IMR-90 (cell line): ENCODE data around the gene MRPL11. TPM values are rescaled to one million over a fixed set of nuclear protein-coding genes. Genes with fewer than 3 reads are reported as not detected.

Source experiments
- ATAC-seq: fragments of 200-7000 bp; cut with Tn5 transposase; 2 replicates; pipeline ENCODE4 v1.9.1; 2020; ENCODE audit warnings: low read depth, mild to moderate bottlenecking, moderate library complexity
- BruUV-seq: library from RNA; stranded (reverse); fragments of 400-500 nt; replicated peaks from 2 replicates; lab custom pipeline; 2021; lab: Mats Ljungman, UMichigan
- CTCF ChIA-PET: fragments of 300-600 bp; formaldehyde crosslinking; extraction: SDS; loops from one replicate; lab custom pipeline; 2021; ENCODE audit warnings: antibody characterized with exemption; lab: Yijun Ruan, JAX
- POLR2A ChIA-PET: fragments of 300-600 bp; sonication (Branson Sonifier 250); formaldehyde crosslinking; loops from one replicate; lab custom pipeline; 2022; ENCODE audit warnings: antibody characterized with exemption; ENCODE audit not compliant: unreplicated experiment; lab: Charles Lee
- DNase-seq: peaks from one replicate; pipeline ENCODE4 v3.0.0; 2013
- H2AFZ ChIP-seq: replicated peaks from 2 replicates; pipeline ENCODE3; 2013; ENCODE audit warnings: low read length, mild to moderate bottlenecking; ENCODE audit not compliant: poor library complexity
- H2AK5ac ChIP-seq: 2 replicates; pipeline ENCODE4 v1.6.1; 2013; ENCODE audit warnings: low read depth, low read length, inconsistent platforms
- H2AK9ac ChIP-seq: replicated peaks from 2 replicates; pipeline ENCODE3; 2013; ENCODE audit warnings: mild to moderate bottlenecking, low read depth, low read length, moderate library complexity; ENCODE audit not compliant: poor library complexity
- H2BK120ac ChIP-seq: 2 replicates; pipeline ENCODE4 v1.6.1; 2013; ENCODE audit warnings: low read depth, low read length, inconsistent platforms
- H2BK15ac ChIP-seq: 3 replicates; pipeline ENCODE4 v1.6.1; 2013; ENCODE audit warnings: low read depth, low read length, inconsistent platforms
- H2BK20ac ChIP-seq: 2 replicates; pipeline ENCODE4 v1.6.1; 2013; ENCODE audit warnings: low read depth, mild to moderate bottlenecking, inconsistent platforms, low read length, moderate library complexity
- H2BK5ac ChIP-seq: 2 replicates; pipeline ENCODE4 v1.6.1; 2013; ENCODE audit warnings: mild to moderate bottlenecking, low read depth, low read length, inconsistent platforms; ENCODE audit not compliant: poor library complexity, severe bottlenecking
- H3K14ac ChIP-seq: replicated peaks from 2 replicates; pipeline ENCODE4 v1.6.1; 2013; ENCODE audit warnings: low read depth, low read length, inconsistent platforms
- H3K18ac ChIP-seq: 2 replicates; pipeline ENCODE4 v1.6.1; 2013; ENCODE audit warnings: low read depth, low read length, control low read depth
- H3K23ac ChIP-seq: 2 replicates; pipeline ENCODE4 v1.6.1; 2013; ENCODE audit warnings: low read depth, low read length, inconsistent platforms
- H3K27ac ChIP-seq: 2 replicates; pipeline ENCODE4 v1.5.1; 2013; ENCODE audit warnings: mild to moderate bottlenecking, control low read depth, low read length; ENCODE audit not compliant: insufficient read depth
- H3K27me3 ChIP-seq: 2 replicates; pipeline ENCODE4 v1.6.1; 2013; ENCODE audit warnings: low read length; ENCODE audit not compliant: control insufficient read depth, insufficient read depth
- H3K36me3 ChIP-seq: 2 replicates; pipeline ENCODE4 v1.6.1; 2013; ENCODE audit warnings: low read length, mixed read lengths; ENCODE audit not compliant: control insufficient read depth, insufficient read depth
- H3K4ac ChIP-seq: 2 replicates; pipeline ENCODE4 v1.6.1; 2013; ENCODE audit warnings: low read depth, low read length, inconsistent platforms
- H3K4me1 ChIP-seq: 2 replicates; pipeline ENCODE4 v1.6.1; 2013; ENCODE audit warnings: low read length, mixed read lengths; ENCODE audit not compliant: control insufficient read depth, insufficient read depth
- H3K4me2 ChIP-seq: 2 replicates; pipeline ENCODE4 v1.6.1; 2013; ENCODE audit warnings: low read depth, mild to moderate bottlenecking, control low read depth, low read length, moderate library complexity
- H3K4me3 ChIP-seq: 2 replicates; pipeline ENCODE4 v1.5.1; 2013; ENCODE audit warnings: low read depth, mild to moderate bottlenecking, control low read depth, low read length, moderate library complexity; ENCODE audit not compliant: insufficient read depth
- H3K56ac ChIP-seq: 2 replicates; pipeline ENCODE4 v1.6.1; 2013; ENCODE audit warnings: low read length, inconsistent platforms; ENCODE audit not compliant: insufficient read depth; ENCODE audit errors: extremely low read depth
- H3K79me1 ChIP-seq, 2 experiments: 2 replicates each; pipeline ENCODE4 v1.6.1; 2013; ENCODE audit warnings: low read length in 2 of 2, inconsistent platforms in 1 of 2, low read depth in 1 of 2
- H3K9ac ChIP-seq: 2 replicates; pipeline ENCODE4 v1.6.1; 2013; ENCODE audit warnings: low read depth, low read length, control low read depth
- H3K9me1 ChIP-seq: 2 replicates; pipeline ENCODE4 v1.6.1; 2013; ENCODE audit warnings: low read length, inconsistent platforms; ENCODE audit not compliant: insufficient read depth
- H3K9me3 ChIP-seq: 2 replicates; pipeline ENCODE4 v1.6.1; 2013; ENCODE audit warnings: low read length; ENCODE audit not compliant: control insufficient read depth, insufficient read depth
- H4K20me1 ChIP-seq: 2 replicates; pipeline ENCODE4 v1.6.1; 2013; ENCODE audit warnings: low read length, inconsistent platforms; ENCODE audit not compliant: insufficient read depth
- H4K5ac ChIP-seq: 2 replicates; pipeline ENCODE4 v1.6.1; 2013; ENCODE audit warnings: mild to moderate bottlenecking, low read depth, low read length, control low read depth
- H4K8ac ChIP-seq, 2 experiments: 2 replicates each; pipeline ENCODE4 v1.6.1; 2013; ENCODE audit warnings: low read depth in 2 of 2, low read length in 2 of 2, control low read depth in 1 of 2, inconsistent platforms in 1 of 2
- H4K91ac ChIP-seq: 2 replicates; pipeline ENCODE4 v1.6.1; 2013; ENCODE audit warnings: low read depth, low read length, inconsistent platforms; ENCODE audit not compliant: insufficient read depth
- BHLHE40 ChIP-seq: fragments of 150-350 bp; IDR thresholded peaks from 2 replicates; pipeline ENCODE4 v1.6.1; 2016; ENCODE audit warnings: mild to moderate bottlenecking, low read depth, low read length
- CEBPB ChIP-seq: IDR thresholded peaks from 2 replicates; pipeline ENCODE4 v1.6.1; 2012; ENCODE audit warnings: low read depth, low read length, improper control_type of control experiment
- CHD1 ChIP-seq: IDR thresholded peaks from 2 replicates; pipeline ENCODE4 v1.6.1; 2012; ENCODE audit warnings: low read depth, low read length, improper control_type of control experiment
- FOS ChIP-seq: fragments of 150-350 bp; IDR thresholded peaks from 2 replicates; pipeline ENCODE4 v1.6.1; 2016; ENCODE audit warnings: low read depth, low read length
- MAFK ChIP-seq: IDR thresholded peaks from 2 replicates; pipeline ENCODE4 v1.6.1; 2012; ENCODE audit warnings: low read depth, low read length, improper control_type of control experiment
- MAZ ChIP-seq: IDR thresholded peaks from 2 replicates; pipeline ENCODE4 v1.6.1; 2012; ENCODE audit warnings: low read depth, mild to moderate bottlenecking, low read length, improper control_type of control experiment, moderate library complexity, borderline replicate concordance
- MXI1 ChIP-seq: IDR thresholded peaks from 2 replicates; pipeline ENCODE4 v1.6.1; 2012; ENCODE audit warnings: low read depth, mild to moderate bottlenecking, low read length, moderate library complexity, borderline replicate concordance
- NFE2L2 ChIP-seq: fragments of 150-350 bp; IDR thresholded peaks from 2 replicates; pipeline ENCODE4 v1.6.1; 2016; ENCODE audit warnings: low read depth, mild to moderate bottlenecking, low read length
- POLR2A ChIP-seq: IDR thresholded peaks from 2 replicates; pipeline ENCODE4 v1.6.1; 2012; ENCODE audit warnings: mild to moderate bottlenecking, low read depth, low read length
- RAD21 ChIP-seq: IDR thresholded peaks from 2 replicates; pipeline ENCODE4 v1.6.1; 2012; ENCODE audit warnings: low read length, improper control_type of control experiment
- RCOR1 ChIP-seq: IDR thresholded peaks from 2 replicates; pipeline ENCODE4 v1.6.1; 2012; ENCODE audit warnings: mild to moderate bottlenecking, low read length, improper control_type of control experiment; ENCODE audit not compliant: insufficient replicate concordance
- RFX5 ChIP-seq: IDR thresholded peaks from 2 replicates; pipeline ENCODE4 v1.8.0; 2012; ENCODE audit warnings: low read depth, mild to moderate bottlenecking, low read length, moderate library complexity
- SMC3 ChIP-seq: fragments of 150-350 bp; IDR thresholded peaks from 2 replicates; pipeline ENCODE4 v1.6.1; 2016; ENCODE audit warnings: low read depth, mild to moderate bottlenecking, antibody characterized with exemption, low read length, moderate library complexity
- WGBS, 2 experiments: methylation state at CpG; one replicate each; pipeline versions ENCODE4 v1.1.5 to v1.1.7; 2013; ENCODE audit warnings: missing lambda C conversion rate in 2 of 2; ENCODE audit not compliant: insufficient read length in 1 of 2; ENCODE audit errors: extremely low coverage in 2 of 2; 5-methylcytosine and 5-hydroxymethylcytosine counted together
- dilution Hi-C: fragments of 300-500 bp; cut with HindIII; formaldehyde crosslinking; loops from one replicate; pipeline ENCODE4 v1.14.3; 2018; ENCODE audit warnings: low sequenced_read_pairs; ENCODE audit not compliant: unreplicated experiment
- in situ Hi-C: fragments of 300-500 bp; cut with MboI; formaldehyde crosslinking; loops from 3 replicates; pipeline ENCODE4 v1.14.3; 2019; ENCODE audit warnings: low sequenced_read_pairs, inconsistent platforms, mixed read lengths
- intact Hi-C: fragments of 100-400 bp; cut with micrococcal nuclease; formaldehyde crosslinking; loops from 2 replicates; pipeline ENCODE4 v1.10.0; 2022
- polyA plus RNA-seq, 3 experiments: library from polyadenylated mRNA; depleted of rRNA; stranded (reverse); fragments of >200 nt; gene quantifications; 2 replicates each; pipeline ENCODE4 v1.2.3, GENCODE V29; 2012; ENCODE audit warnings: low replicate concordance in 1 of 3
- total RNA-seq: library from RNA; depleted of rRNA; stranded (reverse); fragments of >200 nt; gene quantifications from 2 replicates; pipeline ENCODE4 v1.2.3, GENCODE V29; 2012
- TF ChIP-seq, protein P1 (sequence below): fragments of 150-350 bp; IDR thresholded peaks from 2 replicates; pipeline ENCODE4 v1.6.1; 2017; ENCODE audit warnings: mild to moderate bottlenecking, antibody characterized with exemption, low read length, low read depth
- TF ChIP-seq, protein P2 (sequence below): conservative IDR thresholded peaks from 2 replicates; pipeline ENCODE4 v1.5.1; 2012; ENCODE audit warnings: mild to moderate bottlenecking, low read depth, low read length, improper control_type of control experiment
- TF ChIP-seq, protein P3 (sequence below): fragments of 150-350 bp; IDR thresholded peaks from 2 replicates; pipeline ENCODE4 v1.6.1; 2016; ENCODE audit warnings: low read depth, mild to moderate bottlenecking, low read length, moderate library complexity, borderline replicate concordance

Gene MRPL11
- total and polyA plus RNA-seq, 2 of the 4 experiments (the other 2 are of a cell fraction), result 45.5 to 45.6 TPM

DNA sequence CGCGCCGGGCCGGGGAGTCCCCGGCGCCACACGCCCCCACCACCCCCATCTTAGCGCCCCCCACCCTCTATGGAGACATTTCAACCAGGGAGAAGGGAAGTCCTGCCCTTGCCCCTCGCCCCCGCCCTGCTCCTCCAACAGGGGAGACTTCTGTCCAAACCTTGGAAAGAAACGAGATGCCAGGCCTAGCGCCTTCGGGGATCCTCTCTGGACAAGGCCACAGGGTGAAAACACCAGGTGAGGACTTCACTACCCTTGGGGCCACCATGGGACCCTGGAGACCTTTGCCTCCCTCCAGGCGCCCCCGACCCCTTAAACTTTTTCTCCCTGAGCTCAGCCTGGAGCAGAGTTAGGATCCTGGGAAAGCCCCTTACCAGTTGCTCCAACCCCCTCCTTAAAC is 29.4 kb downstream of the MRPL11 start:
- H3K56ac ChIP-seq, result peak overlapping the region; percentile 57
- intact Hi-C loops, result loop anchor here (2.0 kb wide), 1 partner anchor 30 kb away; the partner anchor contains the start of gene MRPL11
- CTCF ChIA-PET, result interaction anchor here (0.6 to 1.8 kb wide), 7 partner anchors 9 to 30 kb away, joined by 3 to 8 read pairs (median 7); partner anchors contain the start of genes MRPL11 and NPAS4

More for the DNA sequence above, 29.4 kb downstream of the MRPL11 start:
- Histone ChIP-seq H2BK20ac (peak overlapping the region; percentile 77), H2AFZ (peak overlapping the region; percentile 88), H3K36me3 (no peaks in the 10 kb centered on the region), H3K4me3 (no peak overlapping the region), H3K79me1 (peaks cover 7 to 24% of the 10 kb centered on the region in 2 experiments; a peak in 3 of 4 replicates), H3K14ac (peak overlapping the region; percentile 91), H3K18ac (peak overlapping the region; percentile 38; the same call in 1 of the 2 replicates), H4K91ac (peak overlapping the region; percentile 89), H3K4me2 (peak overlapping the region; percentile 29), H4K8ac (peak overlapping the region; percentile 86 to 96), H2AK9ac (peak overlapping the region; percentile 87), H3K9ac (peak overlapping the region; percentile 51), H3K27ac (peak overlapping the region; percentile 65), H3K4ac (peak overlapping the region; percentile 98), H2BK15ac (peak overlapping the region; percentile 91), H3K4me1 (peaks cover 3% of the 10 kb centered on the region), H2BK120ac (peak overlapping the region; percentile 95), H3K23ac (peak overlapping the region; percentile 68; the same call in 1 of the 2 replicates), H2AK5ac (peak overlapping the region; percentile 76), H3K27me3 (peaks cover 12% of the 10 kb centered on the region), H3K9me1 (peaks cover 11% of the 10 kb centered on the region; the same call in 1 of the 2 replicates), H4K20me1 (no peaks in the 10 kb centered on the region), H3K9me3 (no peaks in the 10 kb centered on the region), H2BK5ac (peak overlapping the region; percentile 4), H4K5ac (peak overlapping the region; percentile 13; the same call in 1 of the 2 replicates)
- BruUV-seq, result no TSS peak
- in situ Hi-C loops (loop anchor here (10.0 kb wide), 1 partner anchor 276 kb away; no protein-coding TSS in a partner anchor), dilution Hi-C loops (no loop called here)
- DNase-seq (no peak), ATAC-seq (no peak; the same call in 1 of the 2 replicates)
- no CpG with 5 or more reads among the region's 15 CpGs for WGBS, 2 experiments
- no peak for TF ChIP-seq CHD1
- TF ChIP-seq, protein P1, sequence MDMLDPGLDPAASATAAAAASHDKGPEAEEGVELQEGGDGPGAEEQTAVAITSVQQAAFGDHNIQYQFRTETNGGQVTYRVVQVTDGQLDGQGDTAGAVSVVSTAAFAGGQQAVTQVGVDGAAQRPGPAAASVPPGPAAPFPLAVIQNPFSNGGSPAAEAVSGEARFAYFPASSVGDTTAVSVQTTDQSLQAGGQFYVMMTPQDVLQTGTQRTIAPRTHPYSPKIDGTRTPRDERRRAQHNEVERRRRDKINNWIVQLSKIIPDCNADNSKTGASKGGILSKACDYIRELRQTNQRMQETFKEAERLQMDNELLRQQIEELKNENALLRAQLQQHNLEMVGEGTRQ, result no peak
- no peak for TF ChIP-seq MXI1
- no peak for TF ChIP-seq SMC3
- no peak for TF ChIP-seq NFE2L2
- TF ChIP-seq MAFK, result no peak
- TF ChIP-seq FOS, result no peak
- TF ChIP-seq, protein P2, sequence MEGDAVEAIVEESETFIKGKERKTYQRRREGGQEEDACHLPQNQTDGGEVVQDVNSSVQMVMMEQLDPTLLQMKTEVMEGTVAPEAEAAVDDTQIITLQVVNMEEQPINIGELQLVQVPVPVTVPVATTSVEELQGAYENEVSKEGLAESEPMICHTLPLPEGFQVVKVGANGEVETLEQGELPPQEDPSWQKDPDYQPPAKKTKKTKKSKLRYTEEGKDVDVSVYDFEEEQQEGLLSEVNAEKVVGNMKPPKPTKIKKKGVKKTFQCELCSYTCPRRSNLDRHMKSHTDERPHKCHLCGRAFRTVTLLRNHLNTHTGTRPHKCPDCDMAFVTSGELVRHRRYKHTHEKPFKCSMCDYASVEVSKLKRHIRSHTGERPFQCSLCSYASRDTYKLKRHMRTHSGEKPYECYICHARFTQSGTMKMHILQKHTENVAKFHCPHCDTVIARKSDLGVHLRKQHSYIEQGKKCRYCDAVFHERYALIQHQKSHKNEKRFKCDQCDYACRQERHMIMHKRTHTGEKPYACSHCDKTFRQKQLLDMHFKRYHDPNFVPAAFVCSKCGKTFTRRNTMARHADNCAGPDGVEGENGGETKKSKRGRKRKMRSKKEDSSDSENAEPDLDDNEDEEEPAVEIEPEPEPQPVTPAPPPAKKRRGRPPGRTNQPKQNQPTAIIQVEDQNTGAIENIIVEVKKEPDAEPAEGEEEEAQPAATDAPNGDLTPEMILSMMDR, result no peak
- no peak for TF ChIP-seq MAZ
- TF ChIP-seq, protein P3, sequence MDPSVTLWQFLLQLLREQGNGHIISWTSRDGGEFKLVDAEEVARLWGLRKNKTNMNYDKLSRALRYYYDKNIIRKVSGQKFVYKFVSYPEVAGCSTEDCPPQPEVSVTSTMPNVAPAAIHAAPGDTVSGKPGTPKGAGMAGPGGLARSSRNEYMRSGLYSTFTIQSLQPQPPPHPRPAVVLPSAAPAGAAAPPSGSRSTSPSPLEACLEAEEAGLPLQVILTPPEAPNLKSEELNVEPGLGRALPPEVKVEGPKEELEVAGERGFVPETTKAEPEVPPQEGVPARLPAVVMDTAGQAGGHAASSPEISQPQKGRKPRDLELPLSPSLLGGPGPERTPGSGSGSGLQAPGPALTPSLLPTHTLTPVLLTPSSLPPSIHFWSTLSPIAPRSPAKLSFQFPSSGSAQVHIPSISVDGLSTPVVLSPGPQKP, result no peak
- TF ChIP-seq POLR2A, result no peak
- TF ChIP-seq RCOR1, result no peak
- no peak for TF ChIP-seq RFX5
- TF ChIP-seq RAD21, result no peak
- TF ChIP-seq CEBPB, result no peak
- TF ChIP-seq BHLHE40, result no peak
- POLR2A ChIA-PET, result no interaction called here
